ENCODE data around the gene NKAIN2.

The NKAIN2 gene

DNA sequence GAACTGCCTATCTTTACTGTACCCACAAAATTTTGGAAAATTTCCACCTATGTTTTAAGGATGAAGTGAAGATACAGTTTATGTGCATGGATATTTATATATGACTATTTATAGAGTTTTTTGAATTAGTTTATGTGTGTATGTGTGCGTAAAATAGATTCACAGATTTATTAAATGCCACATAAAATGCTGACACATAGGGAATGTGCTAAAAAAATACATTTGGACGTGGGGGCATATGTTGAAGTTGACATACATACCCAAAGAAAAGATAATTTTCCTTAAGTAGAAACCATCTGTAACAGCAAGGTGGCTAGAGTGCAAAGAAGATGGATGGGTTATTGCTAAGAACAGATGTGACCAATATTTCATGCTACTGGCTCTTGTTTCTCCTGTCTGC lies 856.5 kb downstream of the NKAIN2 start (continued):
- TF ChIP-seq, protein P1, sequence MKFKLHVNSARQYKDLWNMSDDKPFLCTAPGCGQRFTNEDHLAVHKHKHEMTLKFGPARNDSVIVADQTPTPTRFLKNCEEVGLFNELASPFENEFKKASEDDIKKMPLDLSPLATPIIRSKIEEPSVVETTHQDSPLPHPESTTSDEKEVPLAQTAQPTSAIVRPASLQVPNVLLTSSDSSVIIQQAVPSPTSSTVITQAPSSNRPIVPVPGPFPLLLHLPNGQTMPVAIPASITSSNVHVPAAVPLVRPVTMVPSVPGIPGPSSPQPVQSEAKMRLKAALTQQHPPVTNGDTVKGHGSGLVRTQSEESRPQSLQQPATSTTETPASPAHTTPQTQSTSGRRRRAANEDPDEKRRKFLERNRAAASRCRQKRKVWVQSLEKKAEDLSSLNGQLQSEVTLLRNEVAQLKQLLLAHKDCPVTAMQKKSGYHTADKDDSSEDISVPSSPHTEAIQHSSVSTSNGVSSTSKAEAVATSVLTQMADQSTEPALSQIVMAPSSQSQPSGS (tag by site-specific recombination; IDR thresholded peaks at IDR 0.05; ENCODE audit: low read depth): no peak
- TF ChIP-seq ZNF335 (tag by site-specific recombination; conservative IDR thresholded peaks at IDR 0.05) (no peak), SP2 (tag by site-specific recombination; IDR thresholded peaks at IDR 0.05) (no peak), ZNF223 (tag by site-specific recombination; IDR thresholded peaks at IDR 0.05) (no peak)

DNA sequence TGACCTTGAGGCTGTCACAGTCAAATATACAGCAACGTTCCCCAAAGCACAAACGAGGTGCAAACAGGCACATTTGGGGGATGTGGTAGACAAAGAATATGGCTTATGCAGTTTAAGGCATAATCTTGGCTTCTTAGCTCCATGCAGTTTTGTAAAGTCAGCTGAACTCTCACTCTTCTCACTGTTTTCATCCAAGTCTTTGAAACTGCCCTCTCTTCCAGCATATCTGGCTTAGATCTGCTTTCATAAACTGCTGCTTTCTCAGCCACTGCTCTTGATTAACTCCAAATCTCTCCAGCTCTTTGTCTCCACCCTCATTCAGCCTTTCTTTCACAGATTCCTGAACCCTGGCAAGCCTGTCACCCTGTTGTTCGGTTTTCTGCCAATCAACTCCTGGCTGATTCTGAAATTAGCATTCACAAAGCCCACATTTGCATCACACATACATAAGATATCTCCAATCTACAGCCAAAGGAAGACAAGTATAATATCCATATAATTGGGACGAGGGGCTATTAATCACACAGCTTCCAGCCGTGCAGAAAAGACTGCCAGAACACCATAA lies 857.5 kb downstream of the NKAIN2 start:
- POLR2A ChIA-PET: no interaction called here

More for the DNA sequence above, 857.5 kb downstream of the NKAIN2 start:
- TF ChIP-seq ZNF585B (tag by site-specific recombination; IDR thresholded peaks at IDR 0.05) (no peak), ZNF426 (tag by site-specific recombination; IDR thresholded peaks at IDR 0.05) (no peak), ZNF677 (tag by site-specific recombination; IDR thresholded peaks at IDR 0.05) (no peak), ZNF274 (IDR thresholded peaks at IDR 0.05; ENCODE audit: low read length) (no peak), ZNF274 (tag by site-specific recombination; IDR thresholded peaks at IDR 0.05; ENCODE audit: borderline replicate concordance) (no peak), ZNF777 (tag by site-specific recombination; IDR thresholded peaks at IDR 0.05; ENCODE audit: borderline replicate concordance) (no peak), ZNF701 (tag by site-specific recombination; IDR thresholded peaks at IDR 0.05) (no peak), HIC1 (tag by site-specific recombination; IDR thresholded peaks at IDR 0.05) (no peak), ZNF664 (tag by site-specific recombination; IDR thresholded peaks at IDR 0.05) (no peak)
- TF ChIP-seq, protein P2, sequence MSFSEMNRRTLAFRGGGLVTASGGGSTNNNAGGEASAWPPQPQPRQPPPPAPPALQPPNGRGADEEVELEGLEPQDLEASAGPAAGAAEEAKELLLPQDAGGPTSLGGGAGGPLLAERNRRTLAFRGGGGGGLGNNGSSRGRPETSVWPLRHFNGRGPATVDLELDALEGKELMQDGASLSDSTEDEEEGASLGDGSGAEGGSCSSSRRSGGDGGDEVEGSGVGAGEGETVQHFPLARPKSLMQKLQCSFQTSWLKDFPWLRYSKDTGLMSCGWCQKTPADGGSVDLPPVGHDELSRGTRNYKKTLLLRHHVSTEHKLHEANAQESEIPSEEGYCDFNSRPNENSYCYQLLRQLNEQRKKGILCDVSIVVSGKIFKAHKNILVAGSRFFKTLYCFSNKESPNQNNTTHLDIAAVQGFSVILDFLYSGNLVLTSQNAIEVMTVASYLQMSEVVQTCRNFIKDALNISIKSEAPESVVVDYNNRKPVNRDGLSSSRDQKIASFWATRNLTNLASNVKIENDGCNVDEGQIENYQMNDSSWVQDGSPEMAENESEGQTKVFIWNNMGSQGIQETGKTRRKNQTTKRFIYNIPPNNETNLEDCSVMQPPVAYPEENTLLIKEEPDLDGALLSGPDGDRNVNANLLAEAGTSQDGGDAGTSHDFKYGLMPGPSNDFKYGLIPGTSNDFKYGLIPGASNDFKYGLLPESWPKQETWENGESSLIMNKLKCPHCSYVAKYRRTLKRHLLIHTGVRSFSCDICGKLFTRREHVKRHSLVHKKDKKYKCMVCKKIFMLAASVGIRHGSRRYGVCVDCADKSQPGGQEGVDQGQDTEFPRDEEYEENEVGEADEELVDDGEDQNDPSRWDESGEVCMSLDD (tag by site-specific recombination; IDR thresholded peaks at IDR 0.05): no peak
- TF ChIP-seq, protein P3, sequence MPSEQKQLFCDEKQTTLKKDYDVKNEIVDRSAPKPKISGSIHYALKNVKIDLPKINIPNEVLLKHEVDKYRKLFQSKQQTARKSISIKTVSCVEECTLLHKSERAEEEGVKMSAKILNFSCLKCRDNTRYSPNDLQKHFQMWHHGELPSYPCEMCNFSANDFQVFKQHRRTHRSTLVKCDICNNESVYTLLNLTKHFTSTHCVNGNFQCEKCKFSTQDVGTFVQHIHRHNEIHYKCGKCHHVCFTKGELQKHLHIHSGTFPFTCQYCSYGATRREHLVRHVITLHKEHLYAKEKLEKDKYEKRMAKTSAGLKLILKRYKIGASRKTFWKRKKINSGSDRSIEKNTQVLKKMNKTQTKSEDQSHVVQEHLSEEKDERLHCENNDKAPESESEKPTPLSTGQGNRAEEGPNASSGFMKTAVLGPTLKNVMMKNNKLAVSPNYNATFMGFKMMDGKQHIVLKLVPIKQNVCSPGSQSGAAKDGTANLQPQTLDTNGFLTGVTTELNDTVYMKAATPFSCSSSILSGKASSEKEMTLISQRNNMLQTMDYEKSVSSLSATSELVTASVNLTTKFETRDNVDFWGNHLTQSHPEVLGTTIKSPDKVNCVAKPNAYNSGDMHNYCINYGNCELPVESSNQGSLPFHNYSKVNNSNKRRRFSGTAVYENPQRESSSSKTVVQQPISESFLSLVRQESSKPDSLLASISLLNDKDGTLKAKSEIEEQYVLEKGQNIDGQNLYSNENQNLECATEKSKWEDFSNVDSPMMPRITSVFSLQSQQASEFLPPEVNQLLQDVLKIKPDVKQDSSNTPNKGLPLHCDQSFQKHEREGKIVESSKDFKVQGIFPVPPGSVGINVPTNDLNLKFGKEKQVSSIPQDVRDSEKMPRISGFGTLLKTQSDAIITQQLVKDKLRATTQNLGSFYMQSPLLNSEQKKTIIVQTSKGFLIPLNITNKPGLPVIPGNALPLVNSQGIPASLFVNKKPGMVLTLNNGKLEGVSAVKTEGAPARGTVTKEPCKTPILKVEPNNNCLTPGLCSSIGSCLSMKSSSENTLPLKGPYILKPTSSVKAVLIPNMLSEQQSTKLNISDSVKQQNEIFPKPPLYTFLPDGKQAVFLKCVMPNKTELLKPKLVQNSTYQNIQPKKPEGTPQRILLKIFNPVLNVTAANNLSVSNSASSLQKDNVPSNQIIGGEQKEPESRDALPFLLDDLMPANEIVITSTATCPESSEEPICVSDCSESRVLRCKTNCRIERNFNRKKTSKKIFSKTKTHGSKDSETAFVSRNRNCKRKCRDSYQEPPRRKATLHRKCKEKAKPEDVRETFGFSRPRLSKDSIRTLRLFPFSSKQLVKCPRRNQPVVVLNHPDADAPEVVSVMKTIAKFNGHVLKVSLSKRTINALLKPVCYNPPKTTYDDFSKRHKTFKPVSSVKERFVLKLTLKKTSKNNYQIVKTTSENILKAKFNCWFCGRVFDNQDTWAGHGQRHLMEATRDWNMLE (tag by site-specific recombination; conservative IDR thresholded peaks at IDR 0.05; ENCODE audit: low read depth): no peak
- no peaks in the 10 kb centered on the region for H3K36me3 ChIP-seq (ENCODE audit: control insufficient read depth in 2 of 2, insufficient read depth in 1 of 2, low read length in 2 of 2)
- no peak overlapping the region for H3K4me3 ChIP-seq (ENCODE audit: low read depth, low read length)
- H3K9me3 ChIP-seq (ENCODE audit: control insufficient read depth, insufficient read depth, low read depth, low read length): no peaks in the 10 kb centered on the region
- H3K27ac ChIP-seq (ENCODE audit: extremely low read depth, low read depth, low read length): no peak overlapping the region
- CTCF ChIA-PET: interaction anchor here (1.0 to 1.3 kb wide), 2 partner anchors 10 to 15 kb away, joined by 3 read pairs; no protein-coding TSS in a partner anchor
- H3K4me1 ChIP-seq (ENCODE audit: control insufficient read depth, insufficient read depth, low read length): no peaks in the 10 kb centered on the region
